ENCODE results near the gene CYTIP.

DNA sequence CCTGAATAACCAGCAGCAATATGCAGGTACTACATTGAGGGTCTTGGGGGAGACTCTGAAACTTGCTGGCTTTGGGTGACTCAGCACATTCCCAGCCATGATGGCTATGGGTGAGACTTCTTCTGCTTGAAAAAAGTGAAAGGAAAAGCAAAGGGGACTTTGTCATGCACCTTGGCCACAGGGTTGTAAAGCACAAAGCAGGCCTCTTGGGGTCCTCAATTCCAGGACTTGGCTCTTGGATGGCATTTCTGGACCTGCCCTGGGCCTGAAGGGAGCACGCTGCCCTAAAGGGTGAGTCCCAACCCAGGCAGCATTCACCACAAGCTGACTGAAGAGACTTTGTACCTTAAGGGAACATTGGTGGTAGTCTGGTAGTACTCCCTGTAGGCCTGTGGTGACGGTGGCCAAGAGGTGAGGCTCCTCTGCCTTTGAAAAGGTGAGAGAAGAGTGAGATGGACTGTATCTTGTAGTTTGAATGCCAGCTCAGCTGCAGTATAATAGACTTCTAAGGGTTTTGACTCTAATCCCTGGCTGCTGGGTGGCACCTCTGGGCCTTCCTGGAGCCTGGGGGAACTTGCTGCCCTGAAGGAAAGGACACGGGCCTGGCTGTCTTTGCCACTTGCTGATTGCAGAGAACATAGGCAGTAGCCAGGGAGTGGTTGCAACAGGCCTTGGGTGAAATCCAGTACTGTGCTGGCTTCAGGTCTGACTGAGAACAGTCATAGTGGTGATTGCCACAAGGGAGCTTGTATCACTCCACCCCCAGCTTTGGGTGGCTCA lies 36.5 kb upstream of the CYTIP start:
- TF ChIP-seq NFYB (CRISPR knock-in tag; conservative IDR thresholded peaks at IDR 0.05; ENCODE audit: low read depth) (no peak), ZNF121 (CRISPR knock-in tag; IDR thresholded peaks at IDR 0.05) (no peak), CTCF (IDR thresholded peaks at IDR 0.05) (no peak), ZNF263 (CRISPR knock-in tag; IDR thresholded peaks at IDR 0.05; ENCODE audit: low read depth) (no peak)
- TF ChIP-seq, protein P1, sequence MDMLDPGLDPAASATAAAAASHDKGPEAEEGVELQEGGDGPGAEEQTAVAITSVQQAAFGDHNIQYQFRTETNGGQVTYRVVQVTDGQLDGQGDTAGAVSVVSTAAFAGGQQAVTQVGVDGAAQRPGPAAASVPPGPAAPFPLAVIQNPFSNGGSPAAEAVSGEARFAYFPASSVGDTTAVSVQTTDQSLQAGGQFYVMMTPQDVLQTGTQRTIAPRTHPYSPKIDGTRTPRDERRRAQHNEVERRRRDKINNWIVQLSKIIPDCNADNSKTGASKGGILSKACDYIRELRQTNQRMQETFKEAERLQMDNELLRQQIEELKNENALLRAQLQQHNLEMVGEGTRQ (CRISPR knock-in tag; IDR thresholded peaks at IDR 0.05) = no peak
- TF ChIP-seq, protein P2, sequence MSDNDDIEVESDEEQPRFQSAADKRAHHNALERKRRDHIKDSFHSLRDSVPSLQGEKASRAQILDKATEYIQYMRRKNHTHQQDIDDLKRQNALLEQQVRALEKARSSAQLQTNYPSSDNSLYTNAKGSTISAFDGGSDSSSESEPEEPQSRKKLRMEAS (CRISPR knock-in tag; IDR thresholded peaks at IDR 0.05) = no peak
